HG02642 (cell line): ENCODE measurements around the gene DTYMK.

ENCODE experiments used
- ATAC-seq: cut with Tn5 transposase; IDR thresholded peaks from one replicate; pipeline ENCODE4 v1.9.1; 2021; ENCODE audit warnings: mild to moderate bottlenecking; ENCODE audit not compliant: unreplicated experiment, poor library complexity

The DTYMK gene

GRCh38 chr2:241652722-241653121 lies 33.9 kb downstream of the DTYMK start:
- ATAC-seq = no peak

DNA sequence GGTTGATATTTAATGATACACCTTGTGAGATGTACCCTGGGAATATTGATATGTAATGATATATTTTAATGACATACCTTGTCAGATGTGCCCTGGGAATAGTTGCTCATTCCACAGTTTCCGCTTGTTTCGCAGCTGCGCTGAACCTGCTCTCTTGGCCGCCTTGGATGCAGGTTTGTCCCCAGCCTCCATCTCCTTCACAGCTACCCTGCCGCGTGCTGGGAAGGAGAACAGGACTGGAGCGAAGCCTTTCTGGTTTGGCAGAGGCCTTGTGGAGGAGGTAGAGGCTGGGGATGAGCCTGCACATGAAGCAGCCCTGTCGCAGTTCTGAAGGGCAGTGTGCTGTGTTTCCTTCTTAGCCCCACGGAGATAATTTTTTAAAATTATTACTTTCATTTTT lies 34.5 kb downstream of the DTYMK start:
- no peak for ATAC-seq

- no peak for ATAC-seq
Observed at GRCh38 chr2:241649927-241650326, 36.7 kb downstream of the DTYMK start.

DNA sequence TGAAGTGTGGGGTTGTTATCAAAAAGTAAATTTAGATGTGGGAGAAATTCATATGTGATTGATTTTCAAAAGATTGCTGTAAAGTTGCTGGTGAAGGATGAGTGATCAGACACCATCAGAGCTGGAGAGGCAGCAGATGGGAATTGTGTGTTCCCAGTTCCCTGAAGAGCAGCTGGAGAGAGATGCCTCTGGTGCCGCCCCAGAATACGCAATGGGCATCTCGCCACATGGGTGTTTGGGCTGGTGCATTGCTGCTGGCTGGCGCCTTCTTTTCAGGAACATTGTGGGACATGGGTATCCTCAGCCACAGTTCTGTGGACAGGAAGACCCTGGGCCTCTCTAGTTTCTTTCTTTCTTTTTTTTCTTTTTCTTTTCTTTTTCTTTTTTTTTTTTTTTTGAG lies 37.2 kb downstream of the DTYMK start:
- no peak for ATAC-seq

DNA sequence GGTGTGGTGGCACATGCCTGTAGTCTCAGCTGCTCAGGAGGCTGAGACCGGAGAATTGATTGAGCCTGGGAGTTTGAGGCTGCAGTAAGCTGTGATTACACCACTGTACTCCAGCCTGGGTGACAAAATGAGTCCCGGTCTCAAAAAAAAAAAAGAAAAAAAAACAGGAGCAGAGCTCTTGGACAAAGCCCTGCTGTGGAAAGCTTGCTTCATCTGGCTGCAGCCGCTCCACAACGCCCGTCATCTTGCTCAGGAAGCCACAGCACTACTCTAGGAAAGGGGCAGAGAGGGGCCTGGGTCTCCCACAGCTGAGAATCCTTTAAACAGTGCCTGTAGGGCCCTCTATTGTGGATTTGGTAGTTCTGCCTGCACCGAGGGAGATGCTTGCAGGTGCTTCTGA lies 38.2 kb downstream of the DTYMK start:
- ATAC-seq = no peak

- ATAC-seq = no peak
Observed at GRCh38 chr2:241645915-241646645, 40.5 kb downstream of the DTYMK start.

DNA sequence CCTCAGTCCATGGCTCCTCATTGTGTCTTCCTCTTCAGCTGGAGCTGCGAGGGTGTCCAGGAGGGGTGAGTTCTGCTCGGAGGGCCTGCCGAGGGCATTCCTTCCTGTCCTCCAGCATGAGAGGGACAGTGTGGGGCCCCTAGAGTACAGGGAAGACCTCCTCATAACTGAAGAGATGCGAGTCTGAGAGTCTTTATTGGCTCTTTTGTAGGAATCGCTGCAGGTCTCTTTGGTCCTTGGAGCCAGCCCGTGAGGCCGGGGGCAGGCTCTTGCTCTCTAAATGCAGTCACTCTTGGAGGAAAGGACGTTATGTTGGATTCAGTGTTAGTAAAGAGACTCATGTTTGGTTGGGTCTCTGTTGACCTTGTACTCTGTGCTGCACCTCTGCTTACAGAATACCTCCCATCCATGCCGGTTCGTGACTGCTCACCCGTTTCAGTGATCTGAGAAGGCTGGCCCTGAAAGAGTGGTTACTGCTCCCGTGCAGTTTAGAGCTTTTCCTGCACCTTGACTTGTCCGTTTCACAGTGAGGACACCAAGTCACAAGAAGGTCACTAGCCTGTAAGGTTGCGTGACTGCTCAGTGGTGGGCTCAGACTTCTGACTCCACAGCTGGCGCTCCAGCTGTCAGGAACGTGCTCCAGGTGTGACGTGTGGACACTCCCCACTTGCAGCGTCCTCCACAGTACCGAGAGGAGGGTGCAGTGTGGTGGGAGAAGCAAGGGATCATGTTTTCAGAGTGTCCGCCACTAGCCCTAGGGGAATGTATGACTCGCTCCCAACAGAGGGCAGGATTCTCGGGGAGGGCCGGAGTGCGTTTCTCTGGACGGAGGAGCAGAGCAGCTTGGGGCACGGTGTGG lies 41.3 kb downstream of the DTYMK start:
- no peak for ATAC-seq

DNA sequence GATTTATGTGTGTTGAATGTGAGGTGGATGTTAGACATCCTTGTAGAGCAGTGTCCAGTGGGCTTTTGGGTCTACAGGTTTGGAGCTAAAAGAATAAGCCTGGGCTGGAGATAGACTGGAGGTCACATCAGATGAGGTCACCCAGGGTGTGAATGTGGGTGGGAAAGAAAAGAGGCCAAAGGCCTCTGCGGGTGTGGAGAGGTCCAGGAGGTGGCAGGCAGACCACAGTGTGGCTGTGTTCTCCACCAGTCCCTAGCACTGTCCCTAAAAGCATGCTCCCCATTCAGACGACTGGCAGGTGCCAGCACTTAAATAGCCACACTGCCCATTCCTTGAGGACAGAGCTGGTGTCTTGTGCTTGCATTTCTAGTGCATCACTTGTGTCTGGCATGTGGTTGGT lies 45.0 kb downstream of the DTYMK start:
- ATAC-seq = no peak

DNA sequence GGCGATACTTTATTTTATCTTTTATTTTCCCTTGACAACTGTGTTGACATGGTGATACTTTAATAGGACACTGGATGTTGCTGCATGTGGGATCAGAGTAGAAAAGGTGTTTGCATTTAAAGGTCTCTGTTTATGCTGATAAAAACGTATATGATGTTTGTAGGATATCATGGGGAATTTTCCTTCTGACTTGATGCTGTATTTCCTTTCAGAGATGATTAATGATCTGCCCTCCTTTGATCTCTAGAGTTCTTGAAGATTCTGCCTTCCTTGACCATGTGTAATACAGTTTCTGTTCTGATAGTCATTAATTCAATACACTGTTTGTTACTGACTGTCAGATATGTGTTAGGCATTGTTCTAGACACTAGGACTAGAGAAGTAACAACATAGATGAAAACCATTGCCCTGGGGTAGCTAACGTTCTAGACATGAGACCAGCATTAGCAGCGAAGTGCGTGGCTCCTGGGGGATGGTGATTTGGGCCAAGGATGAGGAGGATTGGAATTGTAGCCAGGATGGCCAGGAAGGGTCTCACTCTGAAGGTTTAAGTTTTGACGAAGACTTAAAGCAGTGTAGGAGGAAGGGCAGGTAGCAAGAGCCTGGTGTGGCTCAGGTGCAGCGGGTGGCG lies 46.3 kb downstream of the DTYMK start:
- ATAC-seq = no peak

DNA sequence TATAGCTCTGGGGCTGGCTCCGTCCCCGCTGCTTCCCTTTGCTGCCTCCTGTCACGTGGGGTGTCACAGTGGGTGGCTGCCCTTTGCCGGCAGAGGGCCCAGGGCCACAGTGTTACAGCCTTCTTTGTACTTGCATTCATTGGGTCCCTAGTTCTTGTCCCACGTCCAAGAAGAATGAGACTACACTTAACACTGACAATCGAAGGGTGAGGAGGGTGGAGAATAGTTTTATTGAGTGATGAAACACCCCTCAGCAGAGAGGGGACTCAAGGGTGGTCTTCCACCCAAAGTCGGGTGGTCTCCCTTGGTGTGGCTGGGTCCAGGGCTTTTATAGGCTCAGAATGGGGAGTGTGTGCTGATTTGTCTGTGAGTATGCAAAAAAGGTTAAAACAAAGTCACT lies 47.2 kb downstream of the DTYMK start:
- ATAC-seq = no peak

DNA sequence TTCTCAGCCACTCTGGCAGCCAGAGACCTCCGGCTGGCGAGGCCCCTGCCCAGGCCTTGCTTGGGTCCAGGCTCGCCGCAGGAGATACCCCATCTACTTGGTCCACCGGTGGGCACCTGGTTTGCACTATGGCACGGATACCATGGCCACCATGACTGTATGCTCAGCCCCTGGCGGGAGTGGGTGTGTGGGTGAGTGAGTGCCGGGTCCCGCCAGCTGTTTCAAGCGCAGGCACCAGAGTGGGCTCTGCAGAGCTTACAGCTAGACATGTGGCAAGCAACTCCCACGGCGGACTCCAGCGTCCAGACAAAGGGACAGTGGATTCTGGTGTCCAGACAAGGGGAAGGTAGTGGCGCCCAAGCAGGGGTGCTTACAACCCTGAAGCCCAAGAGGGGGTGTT lies 47.7 kb downstream of the DTYMK start:
- ATAC-seq = no peak

DNA sequence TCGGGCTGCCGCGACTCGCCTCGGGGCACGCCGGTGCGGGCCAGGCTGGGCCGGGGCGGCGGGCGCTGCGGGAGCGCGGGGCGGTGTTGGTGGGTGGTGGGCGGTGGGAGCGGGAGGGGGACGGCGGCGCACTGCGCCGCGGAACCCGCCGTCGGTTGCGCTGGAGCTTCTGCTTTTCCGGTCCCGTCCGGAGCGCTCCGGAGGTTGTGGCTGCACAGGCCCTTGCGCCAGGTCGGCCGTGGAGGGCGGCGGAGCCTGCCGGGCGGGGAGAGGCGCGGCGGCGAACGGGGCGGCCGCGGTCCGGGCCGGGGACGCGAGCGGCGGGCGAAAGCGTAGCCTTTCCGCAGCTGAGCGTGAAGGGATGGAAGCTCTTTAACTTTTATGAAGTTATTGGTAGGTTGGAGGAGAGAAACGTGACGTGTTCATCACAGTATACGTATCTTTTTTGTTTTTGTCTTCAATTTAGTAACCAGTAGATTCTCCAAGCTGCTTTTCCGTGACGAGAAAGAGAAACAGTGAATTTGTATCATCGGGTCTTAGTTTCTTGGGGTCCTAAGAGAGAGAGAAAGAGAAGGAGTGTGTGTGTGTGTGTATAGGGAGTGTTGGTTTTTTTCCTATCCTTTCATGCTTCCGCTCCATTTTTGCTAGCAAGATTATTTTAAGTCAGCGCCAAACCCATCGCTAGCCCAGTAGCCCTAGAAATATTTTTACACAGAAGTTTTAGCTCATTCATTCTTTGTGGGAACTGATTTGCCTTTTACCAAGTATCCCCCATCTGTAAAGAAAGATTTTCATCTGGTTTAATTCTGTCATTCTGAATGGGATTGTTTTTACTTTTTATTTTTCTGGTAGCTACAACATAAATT lies 48.6 kb downstream of the DTYMK start:
- ATAC-seq = peak; percentile 10

GRCh38 chr2:241637018-241637794 lies 49.4 kb downstream of the DTYMK start, which contains the start of the genes ATG4B and THAP4:
ATG4B (plus strand) TSS chr2:241637693; CDS start chr2:241637715, 22 bp downstream.
THAP4 (minus strand) TSS chr2:241637158; CDS start chr2:241637017, 141 bp downstream.
- peak; percentile 72 for ATAC-seq

DNA sequence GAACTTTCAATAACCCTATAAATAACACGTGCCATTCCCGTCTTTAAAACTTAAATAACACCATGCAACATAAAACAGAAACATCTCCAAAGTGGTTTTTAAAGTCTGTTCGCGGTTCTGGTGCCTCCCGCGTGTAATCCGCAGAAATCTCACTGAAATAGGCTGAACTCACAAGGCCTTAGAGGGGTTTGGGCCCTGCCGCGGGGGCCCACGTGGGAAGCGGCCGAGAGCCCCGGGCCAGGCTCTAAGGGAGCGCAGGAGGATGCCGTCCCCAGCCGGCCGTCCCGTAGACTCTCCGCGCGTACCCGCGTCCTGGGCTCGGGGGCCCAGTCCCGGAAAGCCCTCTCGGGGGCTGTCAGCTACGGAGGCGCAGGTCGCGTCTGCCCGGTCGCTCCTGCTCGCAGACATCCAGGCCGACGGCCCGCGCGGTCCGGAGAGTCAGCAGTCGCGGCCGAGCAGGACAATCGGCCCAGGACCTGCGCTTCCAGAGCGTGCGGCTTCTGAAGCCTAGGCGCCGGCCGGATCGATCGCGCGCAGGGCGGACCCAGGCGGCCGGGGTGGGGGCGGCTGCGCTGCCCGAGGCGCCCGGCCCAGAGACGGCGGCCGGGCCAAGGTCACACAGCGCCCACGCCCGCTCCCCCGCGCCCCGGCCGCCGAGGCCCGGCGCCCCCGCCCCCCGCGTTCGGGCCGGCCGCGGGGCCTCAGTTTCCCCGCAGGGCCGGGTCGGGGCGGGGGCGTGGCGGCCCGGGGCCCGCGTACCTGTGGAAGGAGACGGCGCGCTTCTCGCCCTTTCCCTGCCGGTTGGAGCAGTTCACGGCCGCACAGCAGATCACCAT lies 50.2 kb downstream of the DTYMK start:
- ATAC-seq = peak; percentile 35

DNA sequence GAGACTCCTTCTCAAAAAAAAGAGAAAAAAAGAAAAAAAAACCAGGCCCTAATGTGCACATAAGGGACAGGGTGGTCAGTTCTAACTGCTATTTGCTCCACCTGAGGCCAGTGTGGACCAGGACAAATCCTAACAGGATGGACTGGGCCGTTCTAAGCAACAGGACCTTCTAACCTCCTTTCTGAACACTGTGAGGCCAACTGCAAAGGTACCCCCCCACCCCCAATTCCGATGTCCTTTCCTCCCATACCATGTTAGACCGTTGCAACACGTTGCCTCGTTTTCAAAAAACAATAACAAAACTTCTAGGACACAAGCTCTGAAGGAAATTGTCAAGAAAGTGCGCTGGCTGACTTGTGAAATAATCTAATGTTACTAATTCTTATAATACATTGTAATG lies 50.9 kb downstream of the DTYMK start:
- no peak for ATAC-seq

GRCh38 chr2:241633561-241633960 lies 53.1 kb downstream of the DTYMK start:
- no peak for ATAC-seq

DNA sequence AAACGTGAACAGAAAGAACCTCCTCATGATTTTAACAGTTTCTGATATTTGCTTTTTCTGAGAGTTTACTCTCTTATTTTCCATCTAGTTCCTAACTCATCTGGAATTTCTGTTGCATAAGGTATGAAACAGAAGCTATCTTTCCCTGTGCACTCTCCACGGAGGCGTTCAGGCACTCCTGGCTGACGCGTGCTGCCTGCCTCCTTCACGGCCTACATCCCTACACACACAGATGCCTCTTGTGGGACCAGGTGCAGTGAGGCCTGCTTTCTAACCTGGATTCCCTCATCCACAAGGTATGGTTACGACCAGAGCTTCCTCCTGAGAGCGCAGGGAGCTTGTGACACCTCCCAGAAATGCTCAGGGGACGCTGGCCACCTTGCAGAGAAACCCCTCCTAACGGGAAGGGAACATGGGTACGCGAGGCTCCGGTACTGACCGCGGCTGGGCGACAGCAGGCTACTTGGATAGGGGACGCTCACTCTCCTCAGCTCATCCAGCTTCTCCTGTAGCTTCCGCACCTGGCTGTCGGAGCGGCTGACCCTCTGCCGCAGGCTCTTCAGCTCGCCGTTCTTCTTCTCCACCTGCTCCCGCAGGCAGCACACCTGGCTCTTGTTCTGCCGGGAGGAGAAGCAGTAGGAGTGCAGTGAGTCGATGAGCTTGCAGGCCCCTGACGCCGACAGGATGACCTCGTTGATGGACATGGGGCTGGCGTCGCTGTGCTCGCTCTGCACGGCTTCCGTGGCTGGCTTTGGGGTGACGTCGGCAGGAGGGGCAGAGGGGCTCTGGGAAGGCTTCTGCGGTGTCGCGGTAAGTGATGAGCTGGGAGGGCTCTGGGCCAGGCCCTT lies 53.9 kb downstream of the DTYMK start:
- ATAC-seq = no peak
